Upper lobe of left lung (tissue), 4 donors: ENCODE data around the gene TMEM250.

Experiments used
- EP300 ChIP-seq, 4 donors: sonication (generic); formaldehyde crosslinking; IDR thresholded peaks; one replicate each; pipeline ENCODE4 v1.5.1; 2017; ENCODE audit warnings: antibody characterized with exemption in 4 of 4, control low read depth in 2 of 4
- POLR2A ChIP-seq, 4 donors: fragments of 450-650 bp; IDR thresholded peaks; one replicate each; pipeline ENCODE4 v1.5.1; 2016 to 2017; ENCODE audit warnings: antibody characterized with exemption in 4 of 4, mild to moderate bottlenecking in 2 of 4
- POLR2AphosphoS5 ChIP-seq, 2 donors: sonication (generic); formaldehyde crosslinking; IDR thresholded peaks; one replicate each; pipeline ENCODE4 v1.5.1; 2017; ENCODE audit warnings: antibody characterized with exemption in 2 of 2
- TF ChIP-seq, protein P1 (sequence below), 6 experiments: fragments of 450-650 bp in 4 of 6; fragments of 200-600 bp in 2 of 6; sonication (generic) in 2 of 6; IDR thresholded peaks; one replicate each; pipeline ENCODE4 v1.5.1; 2016 to 2019; ENCODE audit warnings: antibody characterized with exemption in 6 of 6

GRCh38 chr9:136159851-136160250 lies 41.2 kb upstream of the TMEM250 start:
- TF ChIP-seq, protein P1, sequence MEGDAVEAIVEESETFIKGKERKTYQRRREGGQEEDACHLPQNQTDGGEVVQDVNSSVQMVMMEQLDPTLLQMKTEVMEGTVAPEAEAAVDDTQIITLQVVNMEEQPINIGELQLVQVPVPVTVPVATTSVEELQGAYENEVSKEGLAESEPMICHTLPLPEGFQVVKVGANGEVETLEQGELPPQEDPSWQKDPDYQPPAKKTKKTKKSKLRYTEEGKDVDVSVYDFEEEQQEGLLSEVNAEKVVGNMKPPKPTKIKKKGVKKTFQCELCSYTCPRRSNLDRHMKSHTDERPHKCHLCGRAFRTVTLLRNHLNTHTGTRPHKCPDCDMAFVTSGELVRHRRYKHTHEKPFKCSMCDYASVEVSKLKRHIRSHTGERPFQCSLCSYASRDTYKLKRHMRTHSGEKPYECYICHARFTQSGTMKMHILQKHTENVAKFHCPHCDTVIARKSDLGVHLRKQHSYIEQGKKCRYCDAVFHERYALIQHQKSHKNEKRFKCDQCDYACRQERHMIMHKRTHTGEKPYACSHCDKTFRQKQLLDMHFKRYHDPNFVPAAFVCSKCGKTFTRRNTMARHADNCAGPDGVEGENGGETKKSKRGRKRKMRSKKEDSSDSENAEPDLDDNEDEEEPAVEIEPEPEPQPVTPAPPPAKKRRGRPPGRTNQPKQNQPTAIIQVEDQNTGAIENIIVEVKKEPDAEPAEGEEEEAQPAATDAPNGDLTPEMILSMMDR (IDR thresholded peaks at IDR 0.05), result no peak
- TF ChIP-seq POLR2A (IDR thresholded peaks at IDR 0.05) (no peak), POLR2AphosphoS5 (IDR thresholded peaks at IDR 0.05) (no peak), EP300 (IDR thresholded peaks at IDR 0.05) (no peak)
